K562 (cell line): ENCODE data around the gene SLC1A3.

Experiments used
- DEAF1 ChIP-seq: fragments of 450-650 bp; formaldehyde crosslinking; IDR thresholded peaks from 2 replicates; pipeline ENCODE4 v1.4.0; 2020; ENCODE audit warnings: mild to moderate bottlenecking, moderate library complexity
- ESRRA ChIP-seq: fragments of 450-650 bp; IDR thresholded peaks from 2 replicates; pipeline ENCODE4 v1.6.1; 2014; ENCODE audit warnings: low read depth, mild to moderate bottlenecking, moderate library complexity, borderline replicate concordance
- FOSL1 ChIP-seq: fragments of 200-800 bp; sonication (Bioruptor generic); conservative IDR thresholded peaks from 2 replicates; pipeline ENCODE4 v1.6.1; 2016; ENCODE audit warnings: missing genetic modification characterization, missing compliant biosample characterization
- GABPB1 ChIP-seq: sonication (generic); formaldehyde crosslinking; IDR thresholded peaks from 2 replicates; pipeline ENCODE4 v1.8.0; 2022; ENCODE audit warnings: mild to moderate bottlenecking, missing genetic modification reagents
- HCFC1 ChIP-seq: IDR thresholded peaks from 2 replicates; pipeline ENCODE4 v1.6.1; 2012; ENCODE audit warnings: low read depth, low read length, improper control_type of control experiment
- JUNB ChIP-seq: fragments of 450-650 bp; formaldehyde crosslinking; conservative IDR thresholded peaks from 2 replicates; pipeline ENCODE4 v1.4.0; 2020; ENCODE audit warnings: mild to moderate bottlenecking
- MAFK ChIP-seq: IDR thresholded peaks from 2 replicates; pipeline ENCODE4 v1.6.1; 2011; ENCODE audit warnings: low read length, improper control_type of control experiment
- MYC ChIP-seq, 2 experiments: fragments of 250-450 bp in 1 of 2; sonication (Bioruptor Pico) in 1 of 2; IDR thresholded peaks; 2 replicates each; pipeline versions ENCODE4 v1.5.1 to v1.6.1; 2012 to 2021; ENCODE audit warnings: low read depth in 2 of 2, borderline replicate concordance in 1 of 2, improper control_type of control experiment in 1 of 2, low read length in 1 of 2, mild to moderate bottlenecking in 1 of 2, moderate library complexity in 1 of 2
- POLR3A ChIP-seq: IDR thresholded peaks from 2 replicates; pipeline ENCODE4 v1.6.1; 2011; ENCODE audit warnings: borderline replicate concordance, mild to moderate bottlenecking, moderate library complexity; ENCODE audit not compliant: insufficient read length, insufficient read depth; ENCODE audit errors: extremely low read depth
- SOX6 ChIP-seq: fragments of 450-650 bp; IDR thresholded peaks from 2 replicates; pipeline ENCODE4 v1.6.1; 2014; ENCODE audit warnings: mild to moderate bottlenecking
- TFE3 ChIP-seq: fragments of 450-650 bp; formaldehyde crosslinking; IDR thresholded peaks from 2 replicates; pipeline ENCODE4 v1.4.0; 2020; ENCODE audit warnings: mild to moderate bottlenecking, mixed read lengths
- ZBTB34 ChIP-seq: fragments of 250-450 bp; sonication (Bioruptor Pico); IDR thresholded peaks from 2 replicates; pipeline ENCODE4 v1.8.0; 2021; ENCODE audit warnings: mild to moderate bottlenecking, moderate library complexity
- ZNF639 ChIP-seq, 2 experiments: fragments of 200-800 bp in 1 of 2; sonication (Bioruptor generic) in 1 of 2; sonication (generic) in 1 of 2; formaldehyde crosslinking in 1 of 2; IDR thresholded peaks in 1 of 2; conservative IDR thresholded peaks in 1 of 2; 2 replicates each; pipeline versions ENCODE4 v1.5.0 to v1.6.1; 2016 to 2020; ENCODE audit warnings: missing compliant biosample characterization in 1 of 2, missing genetic modification characterization in 1 of 2, missing genetic modification reagents in 1 of 2

- TF ChIP-seq ESRRA (no peak), ZBTB34 (no peak), MYC (IDR thresholded peaks at IDR 0.05; ENCODE audit: low read depth, low read length) (no peak), MYC (CRISPR knock-in tag; IDR thresholded peaks at IDR 0.05; ENCODE audit: borderline replicate concordance, low read depth) (no peak), DEAF1 (CRISPR knock-in tag) (no peak), ZNF639 (CRISPR knock-in tag; conservative IDR thresholded peaks at IDR 0.05 in 1 of 2, IDR thresholded peaks at IDR 0.05 in 1 of 2) (no peak), HCFC1 (no peak), TFE3 (CRISPR knock-in tag) (no peak), FOSL1 (tag) (no peak), POLR3A (no peak), JUNB (no peak), SOX6 (no peak), GABPB1 (CRISPR knock-in tag) (no peak), MAFK (no peak)
Observed at GRCh38 chr5:36644727-36645126, 38.3 kb downstream of the SLC1A3 start.
